Measurements from ENCODE around the gene FOXN3.

The FOXN3 gene

GRCh38 chr14:89244720-89245119, 172.3 kb downstream of the FOXN3 start:
- no peak for DNase-seq

GRCh38 chr14:89243741-89244140, 173.3 kb downstream of the FOXN3 start:
- DNase-seq: no peak

GRCh38 chr14:89243286-89243685, 173.7 kb downstream of the FOXN3 start:
- DNase-seq: no peak

DNA sequence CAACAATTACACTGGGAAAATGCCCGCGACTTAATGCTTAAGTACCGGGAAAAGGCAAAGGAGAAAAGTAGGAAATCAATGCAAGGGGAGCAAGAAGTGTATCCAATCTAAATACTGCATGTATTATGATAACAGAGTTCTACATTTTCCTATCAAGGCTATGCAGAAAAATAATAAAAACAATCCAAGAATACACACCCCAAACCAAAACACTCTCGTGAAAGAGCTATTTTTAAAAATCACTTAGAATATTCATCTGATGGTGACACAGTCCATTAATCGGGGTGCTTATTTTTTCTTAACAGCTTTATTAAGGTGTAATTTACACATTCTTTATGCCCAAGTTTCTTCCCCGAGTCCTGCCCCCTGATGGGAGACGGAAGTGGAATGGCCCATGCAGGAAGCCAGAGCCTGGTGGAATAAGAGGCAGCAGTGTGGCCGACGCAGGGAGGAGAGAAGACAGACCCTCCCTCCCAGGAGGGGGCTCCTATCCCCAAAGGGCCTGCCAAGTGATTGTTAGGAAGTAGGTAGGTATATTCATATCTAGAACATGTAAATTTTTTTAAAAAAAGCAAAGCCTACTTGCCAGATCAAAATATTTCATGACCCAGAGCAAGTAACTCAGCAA, 174.3 kb downstream of the FOXN3 start:
- no peak for DNase-seq

- no peak for DNase-seq
These were observed 174.9 kb downstream of the FOXN3 start for GRCh38 chr14:89241934-89242651.

GRCh38 chr14:89241257-89241656, 175.8 kb downstream of the FOXN3 start:
- DNase-seq: no peak

DNA sequence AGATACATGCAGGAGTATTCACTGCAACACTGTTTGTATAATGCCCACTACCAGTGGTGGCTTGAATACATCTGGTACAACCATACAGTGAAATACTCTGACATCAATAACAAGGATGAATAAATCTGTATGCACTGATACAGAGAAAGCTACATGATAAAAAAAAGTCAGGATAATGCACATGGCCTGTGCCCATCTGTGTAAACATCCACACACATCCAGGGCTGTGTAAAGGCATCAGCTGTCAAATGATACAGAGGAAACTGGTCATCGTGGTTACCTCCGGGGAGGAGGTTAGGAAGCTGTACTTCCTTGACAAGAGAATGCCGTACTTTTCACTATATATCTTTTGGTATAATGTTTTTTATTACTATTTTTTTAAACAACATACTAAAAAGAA, 176.6 kb downstream of the FOXN3 start:
- DNase-seq: no peak

DNA sequence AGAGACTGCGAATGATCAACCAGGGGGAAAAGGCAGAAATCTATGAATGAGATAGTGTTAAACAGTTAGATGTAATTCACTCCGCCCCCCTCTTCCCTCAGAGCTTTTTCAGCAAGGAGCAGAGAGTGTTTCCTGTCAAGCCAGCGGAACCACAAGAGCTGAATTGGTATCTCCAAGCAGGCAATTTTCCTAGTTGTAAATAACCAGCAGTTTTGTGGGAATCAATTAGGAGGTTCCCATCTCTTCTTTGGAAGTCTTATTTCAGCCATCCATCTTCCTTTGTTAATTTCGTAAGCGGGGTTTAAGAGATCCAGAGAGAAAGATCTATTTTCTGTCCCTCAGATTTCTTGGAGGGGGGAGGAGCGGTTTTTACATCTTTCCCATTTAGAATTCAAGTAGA, 178.0 kb downstream of the FOXN3 start:
- no peak for DNase-seq

DNA sequence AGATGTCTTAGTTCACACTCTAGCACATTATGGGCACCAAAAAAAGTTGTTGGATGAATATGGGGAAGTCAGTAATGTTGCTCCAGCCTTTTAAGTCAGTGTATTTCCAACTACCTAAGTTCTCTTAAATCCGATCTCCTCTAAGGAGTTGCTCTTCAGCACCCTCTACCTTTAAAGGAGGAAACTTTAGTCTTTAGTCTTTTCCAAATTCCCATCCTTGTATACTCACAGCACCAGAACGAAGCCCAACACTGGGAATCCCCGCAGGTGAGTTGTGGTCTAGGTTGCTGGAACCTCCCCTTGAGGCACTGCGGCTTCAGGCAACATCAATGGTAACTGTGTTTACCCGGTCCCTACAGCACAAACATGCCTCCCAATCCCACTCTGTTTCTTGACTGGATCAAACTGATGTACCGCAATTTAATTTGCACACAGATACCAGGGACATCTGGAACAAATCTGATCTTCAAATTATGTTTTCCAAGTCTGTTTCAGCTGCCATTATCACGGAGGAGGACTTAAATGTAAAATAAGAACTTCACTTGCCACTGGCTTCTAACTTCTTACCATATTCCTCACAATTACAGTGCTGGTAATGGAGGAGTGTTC, 179.0 kb downstream of the FOXN3 start:
- no peak for DNase-seq

GRCh38 chr14:89236851-89237250, 180.2 kb downstream of the FOXN3 start:
- DNase-seq: no peak

- no peak for DNase-seq
These were observed 183.8 kb downstream of the FOXN3 start for GRCh38 chr14:89233184-89233583.

DNA sequence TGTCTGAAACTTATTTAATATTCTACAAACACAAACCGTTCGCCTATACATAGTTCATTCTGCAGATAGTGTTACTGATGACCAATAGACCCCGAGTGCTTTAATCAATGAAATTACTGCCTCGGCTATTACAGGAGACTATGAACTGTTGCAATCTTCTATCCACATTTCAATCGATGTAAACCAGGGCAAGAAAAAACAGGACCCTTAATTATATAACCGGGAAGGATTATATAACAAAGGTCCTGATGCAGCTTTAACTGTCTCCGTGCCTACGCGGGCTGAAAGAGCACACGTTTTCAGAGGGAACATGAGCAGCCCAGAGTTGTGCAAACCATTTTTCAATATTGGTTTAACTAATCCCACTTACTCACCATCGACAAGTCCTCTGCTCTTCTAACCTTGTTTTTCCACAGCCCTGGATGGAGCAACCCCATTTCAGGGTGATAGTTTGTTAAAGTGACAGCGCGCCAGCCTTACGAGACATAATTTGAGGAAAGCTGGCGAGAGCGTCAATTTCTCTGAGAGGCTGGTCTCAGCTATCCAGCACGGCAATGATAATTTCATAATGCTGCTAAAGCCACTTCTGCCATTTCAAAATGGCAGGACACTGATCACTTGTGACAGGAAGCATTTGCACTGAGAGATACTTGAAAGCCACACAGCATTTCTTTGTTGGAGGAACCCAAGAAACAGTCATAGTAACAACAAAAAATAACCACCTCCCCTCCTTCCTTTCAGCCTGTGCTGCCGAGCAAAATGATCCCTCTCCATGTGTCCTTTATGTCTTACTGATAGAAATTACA, 184.6 kb downstream of the FOXN3 start:
- DNase-seq: no peak

DNA sequence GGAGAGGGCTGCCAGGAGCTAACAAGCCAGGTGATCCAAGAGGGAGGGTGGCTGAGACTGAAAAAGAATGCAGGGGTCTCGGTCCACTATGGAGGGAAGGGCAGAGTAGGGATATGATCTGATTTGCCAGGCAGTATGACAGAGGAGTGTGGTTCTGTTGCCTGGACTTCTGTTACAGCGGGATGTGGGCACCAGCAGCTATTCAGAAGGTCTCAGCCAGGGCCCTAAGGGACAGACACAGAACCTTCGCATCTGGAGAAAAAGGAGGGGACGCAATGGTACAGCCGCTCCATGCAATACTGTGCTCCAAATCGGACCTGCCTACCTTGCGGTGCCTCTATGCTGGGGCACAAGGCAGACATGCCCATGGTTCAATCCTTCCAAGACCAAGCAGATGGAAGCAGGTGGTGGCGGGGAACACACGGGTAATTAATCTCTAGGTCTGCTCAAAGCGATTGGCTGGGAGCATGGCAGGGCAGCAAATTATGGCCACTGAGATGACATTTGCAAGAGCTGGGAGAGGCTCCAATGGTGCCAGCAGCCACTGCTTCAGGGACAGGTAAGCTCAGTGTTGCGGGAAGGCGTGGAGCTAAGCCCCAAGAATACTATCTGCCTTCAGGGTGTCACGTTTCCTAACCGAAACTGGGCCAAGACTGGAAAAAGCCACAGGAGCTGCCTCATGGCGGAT, 185.5 kb downstream of the FOXN3 start:
- DNase-seq: no peak

- DNase-seq: no peak
These were observed 188.0 kb downstream of the FOXN3 start for GRCh38 chr14:89228921-89229639.

DNA sequence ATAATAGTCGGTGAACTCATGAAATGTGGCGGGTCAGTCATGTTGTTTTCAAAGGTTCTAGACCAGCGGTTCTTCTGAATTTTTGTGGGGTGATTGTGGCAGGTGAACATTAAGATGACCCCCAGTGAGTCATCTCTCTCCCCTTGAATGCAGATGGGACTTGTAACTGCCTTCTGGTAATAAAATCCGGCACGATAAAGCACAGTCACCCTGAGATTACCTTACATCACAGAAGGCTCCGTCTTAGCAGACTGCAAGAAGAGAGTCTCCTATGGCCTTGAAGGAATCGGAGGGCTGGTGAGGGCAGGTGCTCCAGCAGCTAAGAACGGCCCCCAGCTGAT, 189.6 kb downstream of the FOXN3 start:
- no peak for DNase-seq

- no peak for DNase-seq
These were observed 190.1 kb downstream of the FOXN3 start for GRCh38 chr14:89226801-89227495.

GRCh38 chr14:89225607-89226006, 191.4 kb downstream of the FOXN3 start:
- no peak for DNase-seq

- DNase-seq: no peak
These were observed 195.8 kb downstream of the FOXN3 start for GRCh38 chr14:89221109-89221810.

GRCh38 chr14:89219051-89219450, 198.0 kb downstream of the FOXN3 start:
- no peak for DNase-seq

DNA sequence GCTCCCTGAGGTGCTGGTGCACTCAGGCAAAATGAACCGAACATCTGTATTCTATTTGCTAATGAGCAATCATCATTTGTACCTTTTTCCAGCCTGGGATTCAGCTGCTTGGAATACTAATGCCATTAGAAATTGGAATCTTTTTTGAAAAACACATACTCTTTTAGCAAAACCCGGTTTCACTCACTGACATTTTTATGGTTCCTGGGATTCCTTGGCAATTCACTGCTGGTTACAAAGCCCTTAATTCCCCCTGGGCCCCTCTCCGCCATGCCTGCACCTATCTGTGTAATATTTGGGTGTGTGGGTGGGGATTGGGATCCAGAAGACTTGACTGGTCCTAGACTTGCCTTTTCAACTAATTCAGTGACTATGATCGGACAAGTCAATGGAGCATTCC, 199.1 kb downstream of the FOXN3 start:
- DNase-seq: no peak

- DNase-seq: no peak
These were observed 201.5 kb downstream of the FOXN3 start for GRCh38 chr14:89215531-89215930.
